GM21447 (cell line): ENCODE results near the gene PIM2.

ENCODE experiments used
- ATAC-seq: cut with Tn5 transposase; IDR thresholded peaks from one replicate; pipeline ENCODE4 v1.9.1; 2021; ENCODE audit not compliant: unreplicated experiment

The PIM2 gene

DNA sequence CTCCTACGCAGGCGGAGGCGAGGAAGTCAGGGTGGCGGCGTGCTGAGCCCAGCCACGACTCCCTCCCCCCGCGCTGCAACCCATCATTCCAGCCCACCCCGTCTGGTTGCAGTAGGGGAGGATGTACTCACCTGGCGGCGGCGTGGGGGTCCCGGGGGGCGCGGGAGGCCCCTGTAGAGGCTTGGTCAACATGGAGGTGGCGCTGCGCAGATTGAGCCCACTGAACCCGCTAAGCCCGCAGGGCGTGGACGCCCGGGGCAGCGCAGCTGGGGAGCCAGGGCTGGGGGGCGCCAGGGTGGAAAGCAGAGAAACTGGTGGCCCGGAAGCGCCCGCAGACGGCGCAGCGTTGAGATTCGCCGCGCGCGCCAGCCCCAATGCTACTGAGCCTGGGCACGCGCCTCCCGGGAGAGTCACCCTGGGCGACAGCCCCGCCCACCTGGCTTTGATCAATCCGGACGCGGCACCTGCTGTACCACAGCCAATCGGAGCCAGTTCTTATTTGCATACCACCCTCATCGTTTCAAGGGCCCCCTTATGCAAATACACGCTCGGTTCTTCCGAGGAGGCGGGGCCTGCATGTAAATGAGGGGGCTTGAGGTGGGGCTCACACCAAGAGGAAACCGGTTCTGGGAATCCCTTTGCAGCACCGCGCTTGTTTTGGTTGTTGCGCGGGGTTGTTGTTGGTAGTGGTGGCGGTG is at the start of gene PIM2:
Gene PIM2 (minus strand): TSS at position 382 of the 698 bp plus-strand sequence. CDS start 190 bp downstream, at position 192.
- peak; percentile 76 for ATAC-seq

- no peak for ATAC-seq
Measured at GRCh38 chrX:48968377-48968776, 49.6 kb upstream of the PIM2 start.

DNA sequence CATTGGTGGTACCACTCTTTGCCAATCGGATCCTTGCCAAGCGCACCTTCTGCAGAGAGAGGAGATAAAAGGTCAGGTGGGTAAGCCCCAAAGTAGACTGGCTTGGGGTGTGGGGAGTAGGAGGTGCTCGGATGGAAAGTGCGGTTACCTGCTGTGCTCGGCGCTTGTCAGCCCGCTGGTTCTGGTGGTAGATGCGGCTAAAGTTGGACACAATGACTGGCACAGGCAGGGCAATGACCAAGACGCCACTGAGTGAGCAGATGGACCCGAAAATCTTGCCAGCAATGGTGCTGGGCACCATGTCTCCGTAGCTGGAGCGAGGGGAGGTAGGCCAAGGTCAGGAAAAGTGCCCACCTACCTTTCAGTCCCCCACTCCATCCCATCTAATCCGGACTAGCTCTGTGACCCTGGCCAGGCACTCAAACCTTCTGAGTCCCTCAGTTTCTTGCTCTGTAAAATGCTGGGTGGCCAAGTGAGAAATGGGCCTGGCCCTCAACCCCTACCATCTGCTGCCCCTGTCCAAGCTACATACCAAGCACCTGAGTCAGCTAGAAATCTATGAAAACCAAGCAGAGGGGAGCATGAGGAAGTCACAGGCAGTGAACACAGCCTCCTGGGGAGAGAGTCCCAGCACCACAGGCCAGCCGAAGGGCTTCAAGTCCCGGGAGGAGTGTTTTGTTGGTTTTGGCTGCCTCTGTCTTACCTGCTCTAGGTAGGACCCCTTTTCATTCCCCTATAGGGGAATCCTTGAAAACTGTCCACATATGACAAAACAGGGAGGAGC is 48.2 kb upstream of the PIM2 start:
- ATAC-seq = no peak

- no peak for ATAC-seq
Measured at GRCh38 chrX:48965959-48966358, 47.1 kb upstream of the PIM2 start.

- ATAC-seq = no peak
Measured at GRCh38 chrX:48961585-48962091, 42.8 kb upstream of the PIM2 start.

DNA sequence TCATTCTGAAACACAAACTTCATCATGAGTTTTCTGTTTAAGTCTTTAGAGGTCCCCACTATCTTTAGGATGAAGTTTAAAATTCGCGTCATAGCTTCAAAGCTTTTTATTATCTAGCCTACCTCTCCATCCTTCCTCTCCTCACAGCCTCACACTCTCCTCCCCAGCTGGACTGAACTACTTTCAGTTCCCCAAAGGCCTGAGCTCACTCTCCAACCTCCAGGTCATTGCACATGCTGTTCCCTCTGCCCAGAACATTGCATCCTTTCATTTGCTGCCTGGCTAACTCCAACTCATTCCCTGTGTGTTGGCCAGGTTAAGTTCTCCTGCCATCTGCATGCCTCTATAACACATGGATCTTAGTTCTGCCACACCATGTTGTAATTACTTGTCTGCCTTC is 41.5 kb upstream of the PIM2 start:
- ATAC-seq = no peak

DNA sequence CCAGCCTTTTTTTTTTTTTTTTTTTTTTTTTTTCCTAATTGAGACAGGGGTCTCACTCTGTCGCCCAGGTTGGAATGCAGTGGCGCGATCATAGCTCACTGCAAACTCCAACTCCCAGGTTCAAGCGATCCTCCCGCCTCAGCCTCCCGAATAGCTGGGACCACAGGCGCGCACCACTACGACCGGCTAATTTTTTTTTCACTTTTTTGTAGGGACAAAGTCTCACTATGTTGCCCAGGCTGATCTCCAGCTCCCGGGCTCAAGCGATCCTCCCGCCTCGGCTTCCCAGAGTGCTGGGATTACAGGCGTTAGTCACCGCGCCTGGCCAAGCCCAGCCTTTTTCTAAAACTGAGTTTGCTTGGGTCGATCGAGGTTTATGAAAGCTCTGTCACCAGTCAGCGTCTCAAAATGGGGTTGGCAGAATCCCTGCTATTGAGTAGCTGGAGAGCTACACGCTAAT is 39.8 kb upstream of the PIM2 start:
- ATAC-seq = no peak

- peak; percentile 75 for ATAC-seq
Measured at GRCh38 chrX:48957827-48958634, 39.2 kb upstream of the PIM2 start.

GRCh38 chrX:48957477-48957826 is 38.6 kb upstream of the PIM2 start, which contains the start of gene OTUD5:
TSS of gene OTUD5 (minus strand) at chrX:48957607. CDS start at chrX:48957570, 37 bp downstream.
- peak; percentile 42 for ATAC-seq

- ATAC-seq = no peak
Measured at GRCh38 chrX:48956728-48957414, 38.0 kb upstream of the PIM2 start.

DNA sequence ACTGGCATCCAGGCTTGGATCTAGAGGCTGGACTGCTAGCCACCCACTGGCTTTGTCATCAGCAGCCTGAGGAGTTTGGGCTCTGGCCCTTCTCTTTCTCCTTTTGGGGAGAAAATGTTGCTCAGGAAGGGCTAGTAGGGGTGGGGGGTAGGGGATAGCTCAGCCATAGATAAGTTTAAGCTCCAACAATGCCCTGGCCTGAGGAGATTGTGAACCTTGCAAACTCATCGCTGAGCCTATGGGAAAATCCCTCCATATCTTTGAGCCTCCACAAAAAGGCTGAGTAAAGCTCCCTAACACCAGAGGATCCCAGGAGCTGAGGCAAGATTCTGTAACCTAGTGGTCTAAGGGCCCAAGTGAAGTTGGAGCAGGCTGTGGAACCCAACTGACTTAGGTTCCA is 29.8 kb upstream of the PIM2 start:
- no peak for ATAC-seq

- ATAC-seq = no peak
Measured at GRCh38 chrX:48945517-48946348, 26.9 kb upstream of the PIM2 start.

DNA sequence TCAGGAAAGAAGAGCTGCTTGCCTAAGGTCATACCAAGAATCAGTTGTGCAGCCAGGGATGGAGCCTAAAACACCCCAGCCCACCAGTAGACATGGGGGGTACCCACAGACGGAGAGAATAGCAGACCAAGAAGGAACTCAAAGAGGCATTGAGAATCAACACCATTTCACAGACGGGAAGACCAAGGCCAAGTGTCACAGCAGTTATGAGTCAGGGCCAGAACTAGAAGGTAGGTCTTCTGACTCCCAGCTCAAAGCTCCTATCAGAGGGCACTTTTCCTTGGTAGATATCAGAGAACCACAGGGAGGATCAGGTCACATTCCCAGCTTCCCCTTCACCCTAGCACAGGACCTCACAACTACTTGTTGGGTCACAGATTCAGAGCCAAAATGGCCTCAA is 24.1 kb upstream of the PIM2 start:
- ATAC-seq = no peak

- no peak for ATAC-seq
Measured at GRCh38 chrX:48940404-48940955, 21.7 kb upstream of the PIM2 start.

- ATAC-seq = no peak
Measured at GRCh38 chrX:48939524-48940228, 20.9 kb upstream of the PIM2 start.

DNA sequence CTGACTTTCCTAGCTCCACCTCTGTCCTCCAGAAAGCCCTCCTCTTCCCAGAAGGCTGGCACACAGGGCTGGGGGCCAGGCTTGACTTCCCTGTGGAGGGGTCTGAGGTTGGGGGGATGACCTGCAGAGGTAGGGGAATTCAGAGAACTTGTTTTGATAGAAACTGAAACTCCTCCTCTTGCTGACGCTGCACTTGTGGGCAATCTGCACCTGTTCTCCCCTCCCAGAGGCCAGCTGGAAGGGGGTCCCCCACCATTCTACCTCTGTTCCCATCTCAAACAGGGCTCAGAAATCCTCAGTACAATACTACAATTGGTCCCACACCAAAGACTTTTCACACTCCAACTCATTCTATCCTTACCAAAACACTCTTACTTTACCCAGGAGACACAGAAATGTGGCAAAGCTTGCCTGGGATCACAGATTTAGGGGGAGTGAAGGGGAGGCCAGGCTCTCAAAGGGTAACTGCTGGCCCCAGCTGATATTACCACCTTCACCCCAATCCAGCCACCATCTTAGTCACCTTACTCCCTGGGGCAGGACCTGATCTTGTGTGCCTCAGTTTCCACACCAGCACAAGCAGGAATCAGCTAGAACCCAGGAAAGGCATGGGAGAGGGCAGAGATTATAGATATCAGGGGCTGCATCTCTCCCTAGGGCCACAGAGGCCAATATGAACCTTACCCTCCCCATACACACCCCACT is 20.0 kb upstream of the PIM2 start:
- peak; percentile 43 for ATAC-seq

- peak; percentile 58 for ATAC-seq
Measured at GRCh38 chrX:48937054-48937907, 18.5 kb upstream of the PIM2 start.
